ENCODE results near the gene TJAP1. TPM values are rescaled to one million over a fixed set of nuclear protein-coding genes. Genes with fewer than 3 reads are reported as not detected.
"Not testable (repeated sequence)": the region's sequence is repeated elsewhere in the genome, so short reads cannot be mapped to it uniquely, and the experiment has no call there.

Gene TJAP1
- total and polyA plus RNA-seq, 8 donors: 24.5 to 46.9 (median 37.5) TPM

GRCh38 chr6:43460032-43460431 lies 17.3 kb upstream of the TJAP1 start:
- intact Hi-C loops (cut with DNase I): no loop called here
- no peaks in the 10 kb centered on the region for H3K9me3 ChIP-seq
- H3K27me3 ChIP-seq: peaks cover 13 to 89% of the 10 kb centered on the region in 2 donors

DNA sequence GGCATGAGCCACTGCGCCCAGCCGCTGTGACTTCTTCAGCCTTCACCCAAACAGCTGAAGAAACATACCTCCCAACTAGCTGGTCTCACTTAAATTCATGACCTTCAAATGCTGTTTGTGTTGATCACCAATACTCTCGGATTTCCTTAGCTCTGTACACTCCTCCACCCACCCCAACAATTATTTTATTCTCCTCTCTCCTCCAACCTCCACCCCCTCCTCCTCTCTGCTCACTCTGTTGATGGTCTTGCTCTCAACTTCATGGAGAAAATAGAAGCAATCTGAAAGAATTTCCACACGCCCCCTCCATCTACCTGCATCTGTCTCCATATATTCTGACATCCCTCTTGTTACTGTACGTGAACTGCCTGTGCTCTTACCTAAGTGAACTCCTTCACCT lies 15.4 kb upstream of the TJAP1 start:
- TF ChIP-seq, protein P1, sequence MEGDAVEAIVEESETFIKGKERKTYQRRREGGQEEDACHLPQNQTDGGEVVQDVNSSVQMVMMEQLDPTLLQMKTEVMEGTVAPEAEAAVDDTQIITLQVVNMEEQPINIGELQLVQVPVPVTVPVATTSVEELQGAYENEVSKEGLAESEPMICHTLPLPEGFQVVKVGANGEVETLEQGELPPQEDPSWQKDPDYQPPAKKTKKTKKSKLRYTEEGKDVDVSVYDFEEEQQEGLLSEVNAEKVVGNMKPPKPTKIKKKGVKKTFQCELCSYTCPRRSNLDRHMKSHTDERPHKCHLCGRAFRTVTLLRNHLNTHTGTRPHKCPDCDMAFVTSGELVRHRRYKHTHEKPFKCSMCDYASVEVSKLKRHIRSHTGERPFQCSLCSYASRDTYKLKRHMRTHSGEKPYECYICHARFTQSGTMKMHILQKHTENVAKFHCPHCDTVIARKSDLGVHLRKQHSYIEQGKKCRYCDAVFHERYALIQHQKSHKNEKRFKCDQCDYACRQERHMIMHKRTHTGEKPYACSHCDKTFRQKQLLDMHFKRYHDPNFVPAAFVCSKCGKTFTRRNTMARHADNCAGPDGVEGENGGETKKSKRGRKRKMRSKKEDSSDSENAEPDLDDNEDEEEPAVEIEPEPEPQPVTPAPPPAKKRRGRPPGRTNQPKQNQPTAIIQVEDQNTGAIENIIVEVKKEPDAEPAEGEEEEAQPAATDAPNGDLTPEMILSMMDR (IDR thresholded peaks at IDR 0.05): no peak
- ATAC-seq (no peak), DNase-seq (no peak)

More at GRCh38 chr6:43460032-43460431, 17.3 kb upstream of the TJAP1 start:
- Histone ChIP-seq H3K4me3 (no peak overlapping the region), H3K36me3 (no peaks in the 10 kb centered on the region), H3K27ac (no peak overlapping the region), H3K4me1 (peaks cover 0 to 11% of the 10 kb centered on the region in 2 donors)
- ATAC-seq (no peak), DNase-seq (no peak)
- TF ChIP-seq, protein P1 (IDR thresholded peaks at IDR 0.05): no peak

GRCh38 chr6:43464337-43464736 lies 13.0 kb upstream of the TJAP1 start:
- ATAC-seq: no peak
- H3K9me3 ChIP-seq: no peaks in the 10 kb centered on the region
- H3K27ac ChIP-seq: no peak overlapping the region
- H3K4me3 ChIP-seq: no peak overlapping the region
- peaks cover 1 to 50% of the 10 kb centered on the region in 2 donors for H3K27me3 ChIP-seq
- intact Hi-C loops (cut with DNase I): no loop called here
- no peaks in the 10 kb centered on the region for H3K4me1 ChIP-seq
- TF ChIP-seq, protein P1 (IDR thresholded peaks at IDR 0.05): no peak
- no peak for DNase-seq
- no peaks in the 10 kb centered on the region for H3K36me3 ChIP-seq

More for the DNA sequence above, 15.4 kb upstream of the TJAP1 start:
- Histone ChIP-seq H3K27me3 (peaks cover 5 to 74% of the 10 kb centered on the region in 2 donors), H3K36me3 (no peaks in the 10 kb centered on the region), H3K9me3 (no peaks in the 10 kb centered on the region), H3K27ac (no peak overlapping the region), H3K4me1 (no peaks in the 10 kb centered on the region), H3K4me3 (no peak overlapping the region)
- intact Hi-C loops (cut with DNase I): no loop called here

GRCh38 chr6:43465948-43466347 lies 11.4 kb upstream of the TJAP1 start:
- intact Hi-C loops (cut with DNase I): no loop called here
- Histone ChIP-seq H3K27ac (no peak overlapping the region), H3K36me3 (no peaks in the 10 kb centered on the region), H3K4me1 (no peaks in the 10 kb centered on the region), H3K9me3 (no peaks in the 10 kb centered on the region), H3K27me3 (peaks cover 0 to 40% of the 10 kb centered on the region in 2 donors), H3K4me3 (no peak overlapping the region)
- TF ChIP-seq, protein P1 (IDR thresholded peaks at IDR 0.05): no peak
- no peak for DNase-seq
- ATAC-seq: no peak

- H3K27ac ChIP-seq: not testable (repeated sequence)
- peaks cover 0 to 45% of the 10 kb centered on the region in 2 donors for H3K27me3 ChIP-seq
Measured at GRCh38 chr6:43467265-43467664, 10.1 kb upstream of the TJAP1 start.

GRCh38 chr6:43467752-43468151 lies 9.6 kb upstream of the TJAP1 start:
- TF ChIP-seq, protein P1 (IDR thresholded peaks at IDR 0.05): no peak
- ATAC-seq (no peak), DNase-seq (no peak)
- H3K36me3 ChIP-seq: no peaks in the 10 kb centered on the region
- no peak overlapping the region for H3K27ac ChIP-seq
- no peaks in the 10 kb centered on the region for H3K9me3 ChIP-seq
- peaks cover 0 to 46% of the 10 kb centered on the region in 2 donors for H3K27me3 ChIP-seq
- intact Hi-C loops (cut with DNase I): no loop called here
- H3K4me3 ChIP-seq: no peak overlapping the region
- no peaks in the 10 kb centered on the region for H3K4me1 ChIP-seq

More at GRCh38 chr6:43467265-43467664, 10.1 kb upstream of the TJAP1 start:
- H3K4me3 ChIP-seq; H3K9me3 ChIP-seq; intact Hi-C loops (cut with DNase I); ATAC-seq; DNase-seq; H3K36me3 ChIP-seq; H3K4me1 ChIP-seq: not testable (repeated sequence)

Data from left lung (tissue), 10 donors.